Upper lobe of left lung (tissue), 4 donors: ENCODE data around the gene RIC8B.

Source experiments
- POLR2A ChIP-seq, 4 donors: fragments of 450-650 bp; IDR thresholded peaks; one replicate each; pipeline ENCODE4 v1.5.1; 2016 to 2017; ENCODE audit warnings: antibody characterized with exemption in 4 of 4, mild to moderate bottlenecking in 2 of 4
- TF ChIP-seq, protein P1 (sequence below), 6 experiments: fragments of 450-650 bp in 4 of 6; fragments of 200-600 bp in 2 of 6; sonication (generic) in 2 of 6; IDR thresholded peaks; one replicate each; pipeline ENCODE4 v1.5.1; 2016 to 2019; ENCODE audit warnings: antibody characterized with exemption in 6 of 6

DNA sequence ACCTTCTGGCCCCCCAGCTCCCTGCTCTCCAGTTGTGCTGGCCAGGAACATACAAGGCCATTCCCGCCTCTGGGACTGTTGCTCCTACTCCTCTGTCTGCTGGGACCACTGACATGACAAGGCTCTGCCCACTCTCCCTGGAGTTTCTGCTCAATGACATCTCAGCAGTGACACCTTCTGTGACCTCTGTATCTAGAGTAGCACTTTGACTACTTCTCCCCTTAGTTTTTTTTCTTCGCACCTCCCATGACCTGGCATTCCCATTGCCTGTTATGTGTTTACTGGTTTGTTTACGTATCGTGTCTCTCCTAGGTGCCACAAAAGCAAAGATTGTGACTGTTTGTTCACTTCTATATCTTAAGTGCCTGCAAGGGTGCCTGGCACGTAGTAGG, 141.1 kb downstream of the RIC8B start:
- TF ChIP-seq, protein P1, sequence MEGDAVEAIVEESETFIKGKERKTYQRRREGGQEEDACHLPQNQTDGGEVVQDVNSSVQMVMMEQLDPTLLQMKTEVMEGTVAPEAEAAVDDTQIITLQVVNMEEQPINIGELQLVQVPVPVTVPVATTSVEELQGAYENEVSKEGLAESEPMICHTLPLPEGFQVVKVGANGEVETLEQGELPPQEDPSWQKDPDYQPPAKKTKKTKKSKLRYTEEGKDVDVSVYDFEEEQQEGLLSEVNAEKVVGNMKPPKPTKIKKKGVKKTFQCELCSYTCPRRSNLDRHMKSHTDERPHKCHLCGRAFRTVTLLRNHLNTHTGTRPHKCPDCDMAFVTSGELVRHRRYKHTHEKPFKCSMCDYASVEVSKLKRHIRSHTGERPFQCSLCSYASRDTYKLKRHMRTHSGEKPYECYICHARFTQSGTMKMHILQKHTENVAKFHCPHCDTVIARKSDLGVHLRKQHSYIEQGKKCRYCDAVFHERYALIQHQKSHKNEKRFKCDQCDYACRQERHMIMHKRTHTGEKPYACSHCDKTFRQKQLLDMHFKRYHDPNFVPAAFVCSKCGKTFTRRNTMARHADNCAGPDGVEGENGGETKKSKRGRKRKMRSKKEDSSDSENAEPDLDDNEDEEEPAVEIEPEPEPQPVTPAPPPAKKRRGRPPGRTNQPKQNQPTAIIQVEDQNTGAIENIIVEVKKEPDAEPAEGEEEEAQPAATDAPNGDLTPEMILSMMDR (IDR thresholded peaks at IDR 0.05), result no peak
- TF ChIP-seq POLR2A (IDR thresholded peaks at IDR 0.05), result no peak
